ENCODE data around the gene ATP5MC2.
"Not testable (repeated sequence)": the region's sequence is repeated elsewhere in the genome, so short reads cannot be mapped to it uniquely, and the experiment has no call there.

The ATP5MC2 gene

DNA sequence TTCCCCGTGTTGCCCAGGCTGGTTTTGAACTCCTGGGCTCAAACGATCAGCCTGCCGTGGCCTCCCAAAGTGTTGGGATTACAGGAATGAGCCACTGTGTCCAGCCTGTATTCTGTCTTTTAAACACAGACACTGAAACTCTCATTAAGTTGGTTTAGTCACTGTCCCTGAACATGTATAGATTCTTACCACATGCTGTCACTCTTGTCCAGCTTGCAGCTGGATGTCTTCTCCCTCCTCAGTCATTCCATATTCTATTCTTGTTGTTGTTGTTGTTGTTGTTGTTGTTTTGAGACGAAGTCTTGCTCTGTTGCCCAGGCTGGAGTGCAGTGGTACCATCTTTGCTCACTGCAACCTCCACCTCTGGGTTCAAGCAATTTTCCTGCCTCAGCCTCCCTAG lies 12.3 kb upstream of the ATP5MC2 start:
- no peak for DNase-seq

GRCh38 chr12:53686436-53686835 lies 10.6 kb upstream of the ATP5MC2 start:
- DNase-seq: no peak

GRCh38 chr12:53684654-53685220 lies 8.9 kb upstream of the ATP5MC2 start:
- DNase-seq: no peak

DNA sequence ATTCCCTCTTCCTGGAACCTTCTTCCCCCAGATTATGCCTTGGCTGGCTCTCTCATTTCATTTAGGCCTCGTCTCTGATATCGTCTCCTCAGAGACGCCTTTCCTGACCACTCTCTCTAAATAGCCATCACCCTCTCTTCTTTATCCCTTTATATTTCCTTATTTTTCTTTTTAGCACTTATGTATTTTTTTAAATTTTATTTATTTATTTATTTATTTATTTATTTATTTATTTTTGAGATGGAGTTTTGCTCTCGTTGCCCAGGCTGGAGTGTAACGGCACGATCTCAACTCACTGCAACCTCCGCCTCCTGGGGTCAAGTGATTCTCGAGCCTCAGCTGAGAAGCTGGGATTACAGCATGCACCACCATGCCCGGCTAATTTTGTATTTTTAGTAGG lies 8.1 kb upstream of the ATP5MC2 start:
- no peak for DNase-seq

DNA sequence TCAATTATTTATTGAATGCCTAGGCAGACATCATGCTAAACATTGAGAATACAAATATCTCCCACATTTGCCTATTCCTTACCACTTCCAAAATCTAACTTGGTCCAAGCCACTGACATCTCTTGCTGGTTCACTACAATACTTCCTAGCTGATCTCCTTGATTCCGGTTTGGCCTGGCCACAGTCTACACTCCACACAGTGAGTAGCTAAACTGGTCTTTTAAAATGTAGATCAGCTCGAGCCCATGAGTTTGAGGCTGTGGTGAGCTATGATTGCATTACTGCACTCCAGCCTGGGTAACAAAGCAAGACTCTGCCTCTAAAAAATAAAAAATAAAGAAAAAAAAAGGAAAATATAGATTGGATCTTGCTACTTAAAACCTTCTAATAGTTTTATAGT lies 7.6 kb upstream of the ATP5MC2 start:
- no peak for DNase-seq

DNA sequence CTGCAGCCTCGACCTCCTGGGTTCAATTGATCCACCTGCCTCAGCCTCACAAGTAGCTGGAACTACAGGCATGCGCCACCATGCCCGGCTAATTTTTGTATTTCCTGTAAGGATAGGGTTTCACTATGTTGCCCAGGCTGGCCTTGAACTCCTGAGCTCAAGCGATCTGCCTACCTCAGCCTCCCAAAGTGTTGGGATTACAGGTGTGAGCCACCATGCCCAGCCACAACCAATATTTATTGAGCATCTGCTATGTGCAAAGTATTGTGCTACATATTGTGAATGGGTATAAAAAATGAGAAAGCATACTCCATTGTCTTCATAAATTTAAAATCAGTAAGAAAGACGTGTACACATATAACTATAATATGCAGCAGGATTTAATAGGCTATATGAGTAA lies 4.2 kb upstream of the ATP5MC2 start:
- not testable (repeated sequence) for DNase-seq

- no peak for DNase-seq
Measured at GRCh38 chr12:53677800-53678148, 1.9 kb upstream of the ATP5MC2 start.

- no peak for DNase-seq
Measured at GRCh38 chr12:53677016-53677799, 1.3 kb upstream of the ATP5MC2 start.

DNA sequence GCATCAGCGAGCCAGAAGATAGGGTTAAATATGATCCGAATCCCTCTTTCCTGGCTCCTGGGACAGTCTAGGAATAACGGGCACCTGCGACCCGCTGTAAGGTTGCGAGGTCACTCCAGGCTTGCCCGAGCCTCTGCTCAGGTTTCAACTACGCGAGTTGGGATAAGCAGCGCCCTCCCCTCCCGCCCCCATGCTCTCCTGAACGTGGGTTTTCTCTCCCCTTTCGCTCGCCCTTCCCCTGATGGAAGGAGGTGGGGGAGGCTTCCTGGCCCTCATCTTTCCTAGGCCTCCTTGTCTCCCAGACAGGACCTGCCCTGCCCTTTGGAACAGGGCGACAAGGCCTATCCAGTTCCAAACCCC lies 753 bp upstream of the ATP5MC2 start:
- no peak for DNase-seq

DNA sequence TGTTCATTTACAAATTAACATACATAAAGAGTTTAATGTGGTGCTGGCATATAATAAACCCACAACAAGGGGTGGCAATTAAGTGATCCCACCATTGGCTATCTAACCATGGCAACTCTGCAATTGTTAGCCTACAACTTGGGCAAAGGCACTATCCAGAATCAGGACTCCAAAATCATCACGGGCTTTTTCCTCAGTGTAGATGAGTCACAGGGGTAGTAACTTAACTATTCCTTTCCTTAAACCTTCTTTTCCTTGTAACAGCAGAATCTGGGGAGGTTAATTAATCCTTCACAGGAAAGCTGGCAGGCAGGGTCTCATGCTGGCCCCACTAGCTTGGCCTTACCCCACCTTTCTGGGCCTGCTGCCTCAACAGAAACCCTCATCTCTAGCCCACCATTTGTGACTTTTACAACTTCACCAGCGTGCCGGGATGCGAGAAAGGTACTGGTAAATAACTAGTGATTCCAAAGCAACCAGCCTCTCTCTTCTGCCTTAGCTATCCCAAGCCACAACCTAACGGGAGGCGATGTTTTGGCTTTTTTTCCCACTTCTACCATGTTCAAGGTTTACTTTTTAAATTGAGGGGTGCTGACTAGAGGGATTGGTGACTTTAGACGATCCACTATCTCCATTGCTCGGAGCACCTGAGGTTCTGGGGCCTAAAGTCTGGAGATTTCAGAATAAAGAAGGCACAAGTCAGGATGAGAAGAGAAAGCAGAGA lies 744 bp downstream of the ATP5MC2 start:
- no peak for DNase-seq

GRCh38 chr12:53670971-53671370 lies 4.9 kb downstream of the ATP5MC2 start:
- no peak for DNase-seq

DNA sequence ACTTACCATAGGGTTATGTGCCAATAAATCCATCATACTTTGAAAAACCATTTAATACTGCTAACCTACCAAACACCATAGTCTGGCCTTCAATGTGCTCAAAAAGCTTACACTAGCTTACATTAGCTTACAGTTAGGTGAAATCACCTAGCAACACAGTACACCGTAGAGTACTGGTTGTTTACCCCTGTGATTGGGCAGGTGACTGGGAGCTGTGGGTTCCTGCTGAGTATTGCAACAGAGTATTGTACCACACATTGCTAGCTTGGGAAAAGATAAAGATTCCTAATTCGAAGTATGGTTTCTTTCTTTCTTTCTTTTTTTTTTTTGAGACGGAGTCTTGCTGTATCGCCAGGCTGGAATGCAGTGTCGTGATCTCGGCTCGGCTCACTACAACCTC lies 5.6 kb downstream of the ATP5MC2 start:
- no peak for DNase-seq

GRCh38 chr12:53667080-53667479 lies 8.8 kb downstream of the ATP5MC2 start:
- DNase-seq: no peak

DNA sequence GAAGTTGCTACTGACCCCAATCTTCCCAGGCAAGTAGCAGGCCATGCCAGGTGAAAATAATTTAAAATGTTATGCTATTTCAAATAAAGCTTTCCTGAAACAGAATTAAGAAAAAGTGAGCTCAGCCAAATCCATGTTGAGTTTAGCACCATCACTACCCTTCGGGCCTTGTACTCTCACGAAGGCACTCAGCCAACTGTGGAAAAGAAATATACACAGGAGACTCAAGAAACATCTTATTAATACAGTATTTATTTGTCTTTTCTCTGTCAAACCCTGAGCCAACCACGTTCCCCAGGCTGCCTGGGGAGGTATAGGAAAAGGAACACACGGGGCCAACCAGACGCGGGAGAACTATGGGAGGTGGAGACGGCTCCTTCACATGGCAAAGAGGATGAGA lies 10.9 kb downstream of the ATP5MC2 start:
- no peak for DNase-seq

DNA sequence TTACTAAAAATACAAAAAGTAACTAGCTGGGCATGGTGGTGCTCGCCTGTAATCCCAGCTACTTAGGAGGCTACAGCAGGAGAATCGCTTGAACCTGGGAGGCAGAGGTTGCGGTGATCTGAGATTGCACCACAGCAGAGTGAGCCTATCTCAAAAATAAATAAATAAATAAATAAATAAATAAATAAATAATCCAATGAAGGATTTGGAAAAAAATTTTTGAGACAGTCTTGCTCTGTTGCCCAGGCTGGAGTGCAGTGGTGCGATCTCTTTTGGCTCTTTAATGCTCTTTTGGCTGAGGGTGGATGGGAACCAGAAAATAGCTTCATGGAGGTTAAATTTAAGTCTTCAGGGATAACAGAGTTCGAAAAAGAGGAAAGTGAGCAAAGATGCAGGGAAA lies 11.7 kb downstream of the ATP5MC2 start:
- no peak for DNase-seq

GRCh38 chr12:53660041-53660440 lies 15.8 kb downstream of the ATP5MC2 start:
- no peak for DNase-seq

GRCh38 chr12:53659571-53659981 lies 16.3 kb downstream of the ATP5MC2 start:
- no peak for DNase-seq

- no peak for DNase-seq
Measured at GRCh38 chr12:53659011-53659551, 16.8 kb downstream of the ATP5MC2 start.

GRCh38 chr12:53657041-53657440 lies 18.8 kb downstream of the ATP5MC2 start:
- no peak for DNase-seq

DNA sequence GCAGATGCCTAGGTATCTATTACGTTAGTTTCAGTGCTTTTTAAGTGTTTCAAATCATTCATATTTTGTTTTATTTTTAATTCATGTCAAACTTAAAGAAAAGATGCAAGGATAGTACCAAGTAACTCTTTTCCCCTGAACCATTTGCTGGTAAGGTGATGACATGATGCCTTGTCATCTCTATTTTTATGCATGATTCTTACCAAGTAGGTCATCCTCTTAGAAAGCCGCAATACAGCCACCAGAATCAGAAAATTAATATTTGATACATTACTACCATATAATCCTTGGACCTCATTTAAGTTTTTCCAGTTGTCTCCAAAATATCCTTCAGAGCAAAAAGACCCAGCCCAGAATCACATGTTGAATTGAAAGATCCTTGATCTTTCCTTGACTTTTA lies 22.3 kb downstream of the ATP5MC2 start:
- no peak for DNase-seq

DNA sequence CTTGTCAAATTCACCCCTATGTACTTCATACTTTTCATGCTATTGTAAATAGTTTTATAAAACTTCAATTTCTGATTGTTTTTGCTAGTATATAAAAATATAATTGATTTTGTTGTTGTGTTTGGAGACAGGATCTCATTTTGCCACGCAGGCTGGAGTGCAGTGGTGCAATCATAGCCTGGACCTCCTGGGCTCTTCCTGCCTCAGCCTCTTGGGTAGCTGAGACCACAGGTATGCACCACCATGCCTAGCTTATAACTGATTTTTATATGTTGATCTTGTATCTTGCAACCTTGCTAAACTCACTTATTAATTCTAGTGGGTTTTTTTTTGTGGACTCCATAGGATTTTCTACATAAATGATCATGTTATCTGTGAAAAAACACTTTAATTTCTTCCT lies 23.5 kb downstream of the ATP5MC2 start:
- DNase-seq: no peak

GRCh38 chr12:53651737-53652136 lies 24.1 kb downstream of the ATP5MC2 start:
- no peak for DNase-seq

DNA sequence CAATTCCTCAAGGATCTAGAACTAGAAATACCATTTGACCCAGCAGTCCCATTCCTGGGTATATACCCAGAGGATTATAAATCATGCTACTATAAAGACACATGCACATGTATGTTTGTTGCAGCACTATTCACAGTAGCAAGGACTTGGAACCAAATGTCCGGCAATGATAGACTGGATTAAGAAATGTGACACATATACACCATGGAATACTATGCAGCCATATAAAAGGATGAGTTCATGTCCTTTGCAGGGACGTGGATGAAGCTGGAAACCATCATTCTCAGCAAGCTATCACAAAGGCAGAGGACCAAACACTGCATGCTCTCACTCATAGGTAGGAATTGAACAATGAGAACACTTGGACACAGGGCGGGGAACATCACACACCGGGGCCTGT lies 29.6 kb downstream of the ATP5MC2 start:
- not testable (repeated sequence) for DNase-seq

DNA sequence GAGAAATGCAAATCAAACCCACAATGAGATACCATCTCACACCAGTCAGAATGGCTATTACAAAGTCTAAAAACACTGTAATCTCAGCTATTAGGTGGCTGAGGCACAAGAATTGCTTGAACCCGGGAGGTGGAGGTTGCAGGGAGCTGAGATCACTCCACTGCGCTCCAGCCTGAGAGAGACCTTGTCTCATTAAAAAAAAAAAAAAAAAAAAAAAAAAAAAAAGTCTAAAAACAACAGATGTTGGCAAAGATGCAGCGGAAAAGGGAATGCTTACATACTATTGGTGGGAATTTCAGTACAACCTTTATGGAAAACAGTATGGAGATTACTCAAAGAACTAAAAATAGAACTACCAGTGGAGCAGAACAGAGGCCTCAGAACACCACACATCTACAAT lies 30.7 kb downstream of the ATP5MC2 start:
- DNase-seq: no peak

Data from activated CD4-positive, alpha-beta T cell treated with anti-CD3 and anti-CD28 coated beads for 1 hour (primary cell).